ENCODE measurements around the gene MEIOC. TPM values are rescaled to one million over a fixed set of nuclear protein-coding genes. Genes with fewer than 3 reads are reported as not detected.
"Not testable (repeated sequence)": the region's sequence is repeated elsewhere in the genome, so short reads cannot be mapped to it uniquely, and the experiment has no call there.

The MEIOC gene
- total RNA-seq, 1 donor from 2014 or later: not detected

DNA sequence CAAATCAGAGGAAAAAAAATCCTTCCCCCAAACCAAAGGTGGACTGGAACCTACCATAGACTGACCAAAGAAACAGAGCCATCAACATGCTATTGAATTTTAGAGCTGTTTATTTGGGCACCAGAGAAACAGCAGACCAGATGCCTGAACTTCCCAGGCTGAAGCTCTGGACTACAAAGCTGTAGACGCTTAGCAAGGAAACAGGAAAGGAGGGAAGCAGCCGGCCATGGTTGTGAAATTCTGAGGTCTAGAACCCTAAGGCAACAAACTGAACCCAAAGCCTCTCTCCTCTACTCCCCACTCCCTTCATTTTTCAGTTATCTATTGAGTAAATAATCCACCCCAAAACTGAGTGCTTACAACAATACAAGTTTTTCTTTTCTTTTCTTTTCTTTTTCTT, 45.4 kb upstream of the MEIOC start:
- intact Hi-C loops (cut with micrococcal nuclease): no loop called here
- Histone ChIP-seq H3K4me3 (no peak overlapping the region), H3K27me3 (ENCODE audit: low read depth) (peaks cover 39% of the 10 kb centered on the region), H3K4me1 (no peaks in the 10 kb centered on the region), H3K36me3 (no peaks in the 10 kb centered on the region), H3K27ac (replicated peaks) (no peak overlapping the region), H3K9me3 (replicated peaks) (no peaks in the 10 kb centered on the region)
- DNase-seq: no peak
- TF ChIP-seq CTCF (IDR thresholded peaks at IDR 0.05; ENCODE audit: borderline replicate concordance): no peak

GRCh38 chr17:44614862-44615261, 41.4 kb upstream of the MEIOC start:
- H3K27me3 ChIP-seq (ENCODE audit: low read depth): peaks cover 31% of the 10 kb centered on the region

GRCh38 chr17:44618652-44619051, 37.6 kb upstream of the MEIOC start:
- H3K36me3 ChIP-seq; H3K4me1 ChIP-seq; DNase-seq; H3K9me3 ChIP-seq (replicated peaks); intact Hi-C loops (cut with micrococcal nuclease); H3K4me3 ChIP-seq; H3K27ac ChIP-seq (replicated peaks): not testable (repeated sequence)
- H3K27me3 ChIP-seq (ENCODE audit: low read depth): peaks cover 38% of the 10 kb centered on the region

More at GRCh38 chr17:44614862-44615261, 41.4 kb upstream of the MEIOC start:
- no peak overlapping the region for H3K4me3 ChIP-seq
- intact Hi-C loops (cut with micrococcal nuclease): no loop called here
- H3K9me3 ChIP-seq (replicated peaks): no peaks in the 10 kb centered on the region
- no peak for TF ChIP-seq CTCF (IDR thresholded peaks at IDR 0.05; ENCODE audit: borderline replicate concordance)
- no peaks in the 10 kb centered on the region for H3K4me1 ChIP-seq
- H3K27ac ChIP-seq (replicated peaks): no peak overlapping the region
- H3K36me3 ChIP-seq: no peaks in the 10 kb centered on the region
- no peak for DNase-seq

DNA sequence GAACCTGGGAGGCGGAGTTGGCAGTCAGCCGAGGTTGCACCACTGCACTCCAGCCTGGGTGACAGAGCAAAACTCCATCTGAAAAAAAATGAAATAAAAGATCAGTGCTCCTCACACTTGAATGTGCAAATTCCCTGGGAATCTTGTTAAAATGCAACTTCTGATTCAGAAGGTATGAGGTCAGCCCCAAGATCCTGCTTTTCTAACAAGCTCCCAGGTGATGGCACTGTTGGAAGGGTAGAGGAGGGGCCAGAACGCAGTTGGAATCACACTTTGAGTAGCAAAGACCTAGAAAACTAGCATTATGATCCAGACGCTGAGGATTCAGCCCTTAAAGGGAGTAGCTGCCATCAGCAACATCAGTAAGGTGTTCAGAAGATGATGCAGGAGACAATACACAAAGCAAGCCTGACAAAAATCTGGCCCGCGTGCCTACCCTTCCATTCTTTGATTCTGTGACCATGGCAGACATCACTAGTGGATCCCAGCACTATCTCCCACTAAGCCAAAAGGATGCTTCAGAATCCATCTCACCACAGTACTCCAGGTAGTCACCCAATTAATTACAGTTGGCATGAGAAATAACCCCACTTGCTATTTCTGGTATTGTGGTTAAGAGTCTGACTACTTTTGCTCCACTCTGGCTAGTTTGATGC, 33.1 kb upstream of the MEIOC start:
- no peak for TF ChIP-seq CTCF (IDR thresholded peaks at IDR 0.05; ENCODE audit: borderline replicate concordance)
- no peaks in the 10 kb centered on the region for H3K36me3 ChIP-seq
- no peak for DNase-seq
- no peak overlapping the region for H3K4me3 ChIP-seq
- intact Hi-C loops (cut with micrococcal nuclease): no loop called here
- no peaks in the 10 kb centered on the region for H3K9me3 ChIP-seq (replicated peaks)
- H3K27me3 ChIP-seq (ENCODE audit: low read depth): peaks cover 43% of the 10 kb centered on the region
- no peak overlapping the region for H3K27ac ChIP-seq (replicated peaks)
- no peaks in the 10 kb centered on the region for H3K4me1 ChIP-seq

- Histone ChIP-seq H3K36me3 (no peaks in the 10 kb centered on the region), H3K27ac (replicated peaks) (no peak overlapping the region), H3K27me3 (ENCODE audit: low read depth) (peaks cover 25% of the 10 kb centered on the region), H3K4me3 (no peak overlapping the region), H3K9me3 (replicated peaks) (no peaks in the 10 kb centered on the region), H3K4me1 (no peaks in the 10 kb centered on the region)
- TF ChIP-seq CTCF (IDR thresholded peaks at IDR 0.05; ENCODE audit: borderline replicate concordance): no peak
- intact Hi-C loops (cut with micrococcal nuclease): no loop called here
- no peak for DNase-seq
Measured at GRCh38 chr17:44627513-44628242, 28.6 kb upstream of the MEIOC start.

Measured in left ventricle myocardium inferior (tissue), 1 donor.